Kidney epithelial cell (primary cell): ENCODE results near the gene SNX5. TPM values are rescaled to one million over a fixed set of nuclear protein-coding genes. Genes with fewer than 3 reads are reported as not detected.

Experiments
- DNase-seq: peaks from one replicate; pipeline ENCODE4 v3.0.0-alpha.2; 2010; ENCODE audit warnings: low read depth
- H3K27me3 ChIP-seq: 2 replicates; pipeline ENCODE4 v1.6.0; 2011; ENCODE audit warnings: low read length; ENCODE audit not compliant: control insufficient read depth, insufficient read depth
- H3K36me3 ChIP-seq: 2 replicates; pipeline ENCODE4 v1.5.1; 2011; ENCODE audit warnings: low read length; ENCODE audit not compliant: control insufficient read depth, insufficient read depth
- H3K4me3 ChIP-seq: 2 replicates; pipeline ENCODE4 v1.5.1; 2011; ENCODE audit warnings: low read depth, mild to moderate bottlenecking, control low read depth, low read length
- CTCF ChIP-seq: IDR thresholded peaks from 2 replicates; pipeline ENCODE4 v1.5.1; 2011; ENCODE audit warnings: mild to moderate bottlenecking, moderate library complexity, low read length, control low read depth, inconsistent platforms; ENCODE audit not compliant: insufficient read depth, poor library complexity, severe bottlenecking
- total RNA-seq: library from RNA; depleted of rRNA; stranded (reverse); fragments of >200 nt; gene quantifications from 2 replicates; pipeline ENCODE4 v1.2.3, GENCODE V29; 2015

SNX5 gene
- total RNA-seq, 1 donor from 2014 or later, result 80.8 TPM

GRCh38 chr20:17909869-17910321 is 58.7 kb downstream of the SNX5 start:
- TF ChIP-seq CTCF, result no peak
- no peaks in the 10 kb centered on the region for H3K27me3 ChIP-seq
- H3K36me3 ChIP-seq, result no peaks in the 10 kb centered on the region
- DNase-seq, result no peak
- H3K4me3 ChIP-seq, result no peak overlapping the region

- Histone ChIP-seq H3K4me3 (no peak overlapping the region), H3K27me3 (no peaks in the 10 kb centered on the region), H3K36me3 (no peaks in the 10 kb centered on the region)
- DNase-seq, result no peak
- TF ChIP-seq CTCF, result no peak
These were observed 63.0 kb downstream of the SNX5 start for GRCh38 chr20:17905544-17905943.

GRCh38 chr20:17904027-17904426 is 64.6 kb downstream of the SNX5 start:
- Histone ChIP-seq H3K4me3 (no peak overlapping the region), H3K27me3 (no peaks in the 10 kb centered on the region), H3K36me3 (no peaks in the 10 kb centered on the region)
- TF ChIP-seq CTCF, result no peak
- no peak for DNase-seq

- TF ChIP-seq CTCF, result no peak
- DNase-seq, result no peak
- no peaks in the 10 kb centered on the region for H3K27me3 ChIP-seq
These were observed 66.0 kb downstream of the SNX5 start for GRCh38 chr20:17902531-17903083.

DNA sequence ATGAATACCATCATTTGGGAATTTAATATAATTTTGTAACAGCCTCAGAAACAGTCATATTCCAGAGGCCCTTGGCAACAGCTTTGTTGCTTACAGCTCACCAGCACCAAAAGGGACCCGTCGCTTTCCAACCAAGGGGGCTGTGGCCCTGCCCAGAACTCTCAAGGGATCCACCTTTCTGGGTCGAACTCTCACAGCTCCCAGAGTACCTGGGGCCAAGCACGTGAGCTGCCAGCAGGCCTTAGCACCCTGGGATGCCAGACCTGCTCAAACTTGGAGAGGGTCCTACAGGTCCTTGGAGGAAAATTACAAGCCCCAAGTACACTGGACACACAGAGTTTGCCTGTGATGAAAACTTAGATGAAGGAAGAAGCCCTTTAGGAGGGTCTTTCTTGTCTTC is 66.6 kb downstream of the SNX5 start:
- H3K27me3 ChIP-seq, result no peaks in the 10 kb centered on the region
- no peaks in the 10 kb centered on the region for H3K36me3 ChIP-seq
- H3K4me3 ChIP-seq, result no peak overlapping the region
- DNase-seq, result no peak
- TF ChIP-seq CTCF, result no peak

More at GRCh38 chr20:17902531-17903083, 66.0 kb downstream of the SNX5 start:
- no peak overlapping the region for H3K4me3 ChIP-seq
- H3K36me3 ChIP-seq, result no peaks in the 10 kb centered on the region

DNA sequence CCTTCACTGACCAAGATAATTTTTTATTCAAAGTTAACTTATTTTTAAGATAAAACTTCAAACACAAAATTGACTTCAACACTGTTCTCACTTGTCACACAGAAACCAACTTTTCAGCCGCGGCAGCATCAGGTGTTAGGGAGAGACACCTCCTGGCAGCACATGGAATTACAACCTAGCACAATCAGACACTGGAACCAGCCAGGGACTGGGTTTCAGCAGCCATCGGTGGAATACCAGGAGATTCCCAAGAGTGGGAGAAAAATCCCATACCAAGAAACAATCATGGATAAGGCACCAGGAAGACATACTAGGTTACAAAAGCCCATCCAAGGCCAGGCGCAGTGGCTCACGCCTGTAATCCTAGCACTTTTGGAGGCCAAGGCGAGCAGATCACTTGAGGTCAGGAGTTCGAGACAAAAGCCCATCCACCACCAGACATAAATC is 70.0 kb downstream of the SNX5 start:
- peak; percentile 88 for TF ChIP-seq CTCF
- no peaks in the 10 kb centered on the region for H3K36me3 ChIP-seq
- H3K27me3 ChIP-seq, result no peaks in the 10 kb centered on the region
- no peak overlapping the region for H3K4me3 ChIP-seq
- no peak for DNase-seq
